NK-92 (cell line): ENCODE results near the gene SLC39A11.

Source experiments
- DNase-seq: peaks from one replicate; lab custom pipeline; 2025; ENCODE audit not compliant: unreplicated experiment; lab: John Stamatoyannopoulos, UW

SLC39A11 gene

DNA sequence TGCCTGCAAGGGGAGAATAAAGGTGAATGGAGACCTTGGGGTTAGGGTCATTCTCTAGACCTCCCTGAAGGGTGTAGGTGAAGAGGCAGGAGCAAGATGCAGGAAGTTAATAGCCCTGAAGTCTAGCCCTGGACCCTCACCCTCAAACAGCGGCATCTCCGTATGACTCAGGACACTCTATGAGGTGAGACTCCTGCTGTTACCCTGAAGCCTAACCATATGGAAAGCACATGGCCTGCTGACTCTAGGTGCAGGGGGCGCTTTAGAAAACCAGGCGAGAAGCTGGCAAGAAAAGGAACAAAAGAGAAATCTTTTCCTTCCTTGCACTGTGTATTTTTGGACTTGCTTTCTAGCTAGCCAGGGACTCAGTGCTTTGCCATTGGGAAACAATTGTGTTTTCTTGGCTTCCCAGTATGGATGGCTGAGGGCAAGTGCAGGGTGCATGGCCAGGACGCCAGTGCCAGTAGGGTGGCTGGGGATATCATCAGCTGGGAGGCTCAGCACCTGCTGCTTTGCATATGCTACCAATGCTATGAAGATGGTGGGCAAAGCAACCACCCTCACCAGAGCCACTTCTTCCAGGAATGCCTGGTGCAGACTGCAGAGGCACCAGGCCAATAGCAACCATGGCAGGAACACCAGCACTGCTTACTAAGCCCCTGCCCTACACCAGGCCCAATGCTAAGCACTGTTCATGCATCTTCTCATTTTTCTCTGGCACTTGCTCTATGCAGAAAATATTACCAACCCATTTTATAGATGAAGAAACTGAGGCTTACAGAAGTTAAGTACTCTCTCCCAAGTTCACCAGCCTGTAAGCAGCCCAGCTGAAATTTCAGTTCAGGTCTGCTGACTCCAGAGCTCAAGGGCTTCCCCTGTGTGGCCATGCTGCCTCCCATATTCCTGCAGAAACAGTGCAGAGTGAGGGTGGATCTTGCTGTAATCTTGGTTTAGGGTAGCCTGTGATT is 425.1 kb downstream of the SLC39A11 start:
- DNase-seq: no peak

DNA sequence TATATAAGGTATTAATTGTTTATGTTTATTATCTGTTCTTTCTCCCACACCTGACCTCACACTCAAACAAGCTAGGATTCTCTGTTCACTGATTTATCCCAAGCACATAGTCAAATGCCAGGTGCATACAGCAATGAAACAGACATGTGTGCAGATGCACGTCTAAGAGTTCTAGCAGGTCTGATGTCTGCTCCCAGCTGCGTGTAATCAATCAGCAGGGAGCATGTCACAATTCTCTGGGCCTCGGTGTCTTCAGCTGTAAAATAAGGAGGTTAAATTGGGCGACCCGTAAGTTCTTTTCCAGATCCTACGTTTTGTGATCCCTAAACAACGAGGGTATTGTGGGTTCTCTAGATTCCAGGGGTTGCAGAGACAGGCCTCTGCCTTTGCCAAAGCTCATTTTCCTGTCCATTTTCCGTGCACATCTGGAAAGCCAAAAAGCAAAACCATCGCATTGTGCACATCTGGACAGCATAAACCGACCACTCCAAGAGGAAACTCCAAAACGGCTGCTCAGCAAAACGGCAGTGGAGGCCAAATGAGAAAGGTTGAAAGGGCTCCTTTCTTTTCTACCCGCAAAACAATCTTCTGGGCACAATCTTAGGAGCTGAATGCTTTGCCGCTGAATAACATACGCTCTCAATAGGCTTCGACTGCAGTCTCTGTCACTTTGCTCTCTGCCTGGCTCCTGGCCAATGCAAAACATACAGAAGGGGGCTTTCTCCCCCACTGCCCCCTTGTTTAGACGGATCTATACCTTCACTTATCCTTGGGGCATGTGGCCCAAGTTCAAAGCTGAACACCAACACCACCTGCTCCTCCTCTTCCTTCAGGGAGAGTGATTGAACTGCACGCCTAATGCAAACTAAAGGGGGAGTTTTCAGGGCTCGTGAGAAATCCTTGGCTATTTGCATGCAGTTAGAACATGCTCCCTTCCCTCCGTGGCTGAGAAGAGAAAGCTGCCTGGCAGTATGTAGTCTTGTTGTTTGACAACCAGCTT is 426.3 kb downstream of the SLC39A11 start:
- DNase-seq: no peak

DNA sequence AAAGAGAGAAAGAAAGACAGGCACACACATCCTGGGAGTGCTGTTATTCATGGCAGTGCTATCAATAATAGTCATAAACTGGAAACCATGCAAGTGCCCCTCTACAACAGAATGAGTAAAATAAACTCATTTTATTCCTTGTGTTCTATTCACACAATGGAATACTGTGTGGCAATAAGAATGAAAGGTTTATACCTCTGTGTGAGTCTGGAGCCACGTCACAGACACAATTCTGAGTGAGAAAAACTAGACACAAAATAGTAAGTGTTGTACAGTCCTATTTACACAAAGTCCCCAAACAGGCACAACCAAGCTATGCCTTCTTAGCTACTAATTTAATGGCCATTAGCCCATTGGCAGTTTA is 429.7 kb downstream of the SLC39A11 start:
- no peak for DNase-seq

DNA sequence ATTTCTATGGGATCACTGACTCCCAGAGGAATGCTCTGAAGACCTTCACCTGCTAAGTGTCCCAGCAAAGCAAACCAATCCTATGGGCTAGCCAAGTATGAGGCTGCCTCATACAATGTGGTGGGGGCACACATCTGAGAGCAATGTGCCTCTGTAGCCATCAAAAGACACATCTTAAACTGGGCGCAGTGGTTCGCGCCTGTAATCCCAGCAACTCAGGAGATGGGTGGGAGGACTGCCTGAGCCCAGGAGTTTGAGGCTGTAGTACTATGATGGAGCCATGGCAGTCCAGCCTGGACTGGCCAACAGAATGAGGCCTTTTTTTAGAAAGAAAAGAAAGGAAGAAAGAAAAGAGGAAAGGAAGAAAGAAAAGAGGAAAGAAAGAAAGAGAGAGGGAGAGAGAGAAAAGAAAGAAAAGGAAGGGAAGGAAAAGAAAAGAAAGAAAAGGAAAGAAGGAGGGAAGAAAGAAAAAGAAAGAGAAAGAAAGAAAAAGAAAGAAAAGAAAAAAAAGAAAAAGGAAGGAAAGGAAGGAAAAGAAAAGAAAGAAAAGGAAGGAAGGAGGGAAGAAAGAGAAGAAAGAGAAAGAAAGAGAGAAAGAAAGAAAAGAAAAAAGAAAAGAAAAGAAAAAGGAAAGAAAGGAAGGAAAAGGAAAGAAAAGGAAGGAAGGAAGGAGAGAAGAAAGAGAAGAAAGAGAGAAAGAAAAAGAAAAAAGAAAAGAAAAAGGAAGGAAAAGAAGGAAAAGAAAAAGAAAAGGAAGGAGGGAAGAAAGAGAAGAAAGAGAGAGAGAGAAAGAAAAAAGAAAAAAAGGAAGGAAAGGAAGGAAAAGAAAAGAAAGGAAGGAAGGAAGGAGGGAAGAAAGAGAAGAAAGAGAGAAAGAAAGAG is 430.3 kb downstream of the SLC39A11 start:
- no peak for DNase-seq

DNA sequence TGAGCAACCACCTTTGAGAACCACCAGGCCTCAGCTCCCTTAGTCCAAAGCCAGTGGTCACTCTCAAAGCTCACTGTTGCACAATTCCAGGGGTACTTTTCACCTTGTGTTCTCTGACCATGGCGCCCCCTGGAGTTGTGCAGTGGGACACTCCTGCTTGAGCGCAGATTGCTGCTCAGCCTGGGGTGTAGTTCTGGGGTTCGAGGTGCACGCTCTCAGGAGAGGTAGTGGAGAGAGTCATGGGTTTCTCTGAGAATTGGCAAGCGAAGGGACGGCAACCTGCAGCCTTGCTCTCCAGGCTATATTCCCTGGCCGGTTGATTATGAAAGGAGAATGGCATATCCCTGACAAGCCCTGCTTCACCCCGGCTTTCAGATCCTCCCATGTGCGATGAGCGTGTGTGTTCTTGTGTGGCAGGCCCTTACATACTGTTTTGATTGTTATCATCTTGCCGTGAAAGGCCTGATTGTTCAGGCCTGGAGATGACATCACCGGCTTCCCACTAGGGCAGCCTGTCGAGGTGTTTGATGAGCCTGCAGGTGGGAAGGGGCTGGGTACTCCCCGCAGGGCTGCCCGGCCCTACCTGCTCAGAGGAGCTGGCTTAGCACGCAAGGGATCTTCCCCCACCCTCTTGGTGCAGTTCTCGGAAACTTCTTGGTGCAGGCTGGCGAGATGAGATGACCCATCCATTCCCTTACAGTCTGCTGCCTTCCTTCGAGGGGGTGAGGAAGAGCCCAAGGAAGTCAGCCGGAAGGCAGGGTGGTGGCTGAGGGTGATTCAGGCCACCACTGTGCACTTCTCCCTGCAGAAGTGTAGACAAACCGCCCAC is 431.2 kb downstream of the SLC39A11 start:
- DNase-seq: no peak

DNA sequence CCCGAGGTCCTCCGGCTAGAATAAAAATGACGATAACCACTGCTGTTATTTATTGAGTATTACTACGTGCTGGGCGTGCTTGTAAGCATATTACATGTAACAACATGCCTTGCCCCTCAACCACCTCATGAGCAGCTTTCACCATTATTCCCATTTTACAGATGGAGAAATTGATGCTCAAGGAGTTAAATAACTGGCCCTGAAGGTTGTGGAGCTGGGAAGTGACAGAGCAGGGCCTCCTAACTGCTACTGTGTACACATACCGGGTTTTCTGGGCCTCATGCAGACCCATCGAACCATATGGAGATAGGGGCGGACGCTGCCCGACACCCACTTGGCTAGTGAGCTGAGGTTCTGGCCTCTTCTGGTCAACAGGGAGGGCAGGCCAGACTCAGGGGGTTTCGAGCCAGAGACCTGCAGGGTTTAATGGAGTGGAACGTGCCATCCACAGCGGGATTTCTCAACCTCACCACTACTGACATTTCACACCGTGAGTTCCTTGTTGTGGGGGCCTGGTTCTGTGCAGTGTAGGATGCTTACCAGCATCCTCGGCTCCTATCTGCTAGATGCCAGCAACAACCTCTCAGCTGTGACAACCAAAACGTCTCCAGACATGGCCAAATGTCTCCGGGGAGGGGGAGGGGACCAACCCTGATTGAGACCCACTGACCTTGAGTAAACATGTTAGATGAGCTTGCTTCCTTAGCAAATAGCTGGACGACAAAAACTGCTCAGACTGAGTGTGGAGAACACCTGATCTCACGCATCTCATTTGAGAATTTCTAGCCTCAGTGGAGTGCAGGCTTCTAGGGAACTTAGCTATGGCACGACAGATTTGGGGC is 432.0 kb downstream of the SLC39A11 start:
- DNase-seq: no peak

DNA sequence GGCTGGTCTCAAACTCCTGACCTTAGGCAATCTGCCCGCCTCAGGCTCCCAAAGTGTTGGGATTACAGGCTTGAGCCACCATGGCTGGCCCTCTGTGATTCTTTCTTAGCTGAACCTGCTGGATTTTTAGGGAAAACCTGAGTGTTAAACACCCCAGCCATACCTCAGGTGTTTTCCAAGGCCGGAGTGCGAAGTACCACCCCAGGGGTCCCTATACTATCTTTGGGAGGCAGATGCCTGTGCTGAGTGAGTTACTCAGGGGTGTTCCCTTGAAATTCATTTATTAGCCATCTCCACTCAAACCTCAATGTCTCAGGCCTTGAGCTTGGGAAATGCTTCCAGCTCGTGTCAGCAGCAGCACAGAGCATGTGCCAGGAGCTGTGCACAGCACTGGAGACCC is 432.7 kb downstream of the SLC39A11 start:
- no peak for DNase-seq

DNA sequence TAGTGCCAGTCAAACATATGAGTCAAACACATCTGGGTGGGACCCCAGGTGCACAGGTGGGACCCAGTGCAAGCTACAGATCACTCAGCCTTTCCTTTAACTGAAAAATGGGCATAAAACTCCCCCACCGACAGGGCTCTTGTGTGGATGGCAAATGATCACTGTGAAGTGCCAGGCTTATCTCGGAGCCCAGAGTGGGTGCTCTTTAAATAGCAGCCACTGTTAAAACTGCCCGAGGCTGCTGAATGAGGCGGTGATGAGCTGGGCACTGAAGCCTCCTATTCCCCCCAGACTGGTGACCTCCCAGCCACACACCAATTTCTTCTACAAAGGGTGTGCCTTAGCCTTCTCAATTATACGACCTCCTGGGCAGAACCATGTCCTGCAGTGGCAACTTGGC is 433.8 kb downstream of the SLC39A11 start:
- no peak for DNase-seq

DNA sequence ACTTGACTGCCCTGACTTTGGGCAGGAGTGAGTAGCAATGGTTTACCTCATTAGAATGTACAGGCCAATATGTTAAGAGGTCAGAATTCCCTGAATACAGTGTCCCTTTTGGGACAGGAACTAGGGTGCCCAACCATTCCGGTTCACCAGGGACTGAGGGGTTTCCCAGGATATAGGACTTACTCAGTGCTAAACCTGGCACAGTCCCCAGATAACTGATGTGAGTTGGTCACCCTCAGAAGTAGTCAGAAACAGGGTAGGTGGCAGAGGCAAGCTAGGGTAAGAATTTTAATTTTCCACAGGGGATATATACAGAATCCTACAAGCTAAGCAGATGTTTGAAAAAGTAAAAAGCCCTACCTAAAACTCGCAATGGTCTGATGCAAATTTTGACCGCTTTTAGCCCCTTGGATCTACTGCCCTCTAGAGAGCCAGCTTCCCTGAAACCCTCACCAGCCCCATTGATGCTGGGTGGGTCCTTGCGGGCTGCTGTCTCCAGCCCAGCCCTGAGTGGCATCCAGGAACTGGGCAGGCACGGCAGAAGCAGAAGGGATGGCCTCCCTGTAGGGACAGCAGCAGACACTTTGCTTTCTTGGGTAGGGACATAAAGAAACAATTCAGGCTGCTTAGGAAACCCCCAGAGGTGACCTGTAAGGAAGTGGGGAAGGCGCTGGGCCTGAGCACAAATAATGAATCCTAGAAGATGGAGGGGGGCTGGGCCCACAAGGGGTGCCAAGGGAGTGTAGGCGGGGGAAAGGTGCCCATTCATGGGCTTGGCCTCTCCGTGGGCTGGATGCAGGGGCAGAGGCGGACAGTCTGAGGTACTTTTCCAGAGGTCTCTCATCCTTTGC is 434.8 kb downstream of the SLC39A11 start:
- no peak for DNase-seq

DNA sequence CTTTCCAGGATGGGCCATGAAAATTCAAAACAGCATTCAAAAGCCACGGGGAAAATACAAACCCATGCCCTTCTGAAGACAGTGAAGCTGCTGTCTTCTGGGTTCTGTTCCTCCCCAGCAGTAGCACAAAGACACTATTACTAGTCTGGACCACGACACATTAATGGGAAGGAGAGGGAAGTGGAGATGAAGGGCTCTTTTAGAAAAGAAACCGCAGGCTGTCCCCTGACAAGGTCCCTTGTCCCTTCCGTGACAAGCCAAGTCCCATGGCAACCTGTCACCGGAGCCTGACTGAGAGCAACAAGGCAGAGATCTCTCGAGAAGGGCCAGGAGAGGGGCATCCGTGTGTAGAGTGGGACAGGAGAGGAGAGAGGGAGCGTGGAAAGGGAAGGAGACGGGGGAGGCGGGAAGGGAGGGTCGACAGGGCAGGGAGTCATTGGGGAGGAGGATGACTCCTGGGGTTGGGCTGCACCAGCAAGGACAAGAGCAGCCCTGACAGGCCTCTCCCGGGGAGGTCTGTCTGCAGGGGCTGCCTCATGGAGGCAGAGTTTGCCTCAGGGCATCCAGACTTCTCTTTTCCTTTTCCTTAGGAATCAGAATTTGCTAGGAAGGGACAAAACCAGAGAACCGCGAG is 436.2 kb downstream of the SLC39A11 start:
- no peak for DNase-seq

DNA sequence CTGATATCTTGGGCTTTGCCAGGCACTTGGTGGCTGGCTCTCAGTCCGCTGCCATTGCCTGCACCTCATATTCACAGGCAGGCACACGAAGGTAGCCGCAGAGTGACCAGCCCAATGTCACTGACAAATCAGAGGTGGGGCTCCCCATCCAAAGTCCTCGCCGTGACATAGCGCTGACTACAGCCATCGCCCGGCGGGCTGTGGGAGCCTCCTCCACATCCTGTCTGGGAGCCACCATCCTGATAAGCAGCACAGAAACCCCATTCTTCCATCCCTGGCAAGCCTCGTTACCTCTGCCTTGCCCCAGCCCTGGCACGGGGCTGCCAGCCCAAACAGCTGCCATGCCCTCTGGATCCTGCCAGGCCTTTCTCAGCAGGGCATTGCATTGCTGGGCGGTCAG is 437.8 kb downstream of the SLC39A11 start:
- DNase-seq: no peak

DNA sequence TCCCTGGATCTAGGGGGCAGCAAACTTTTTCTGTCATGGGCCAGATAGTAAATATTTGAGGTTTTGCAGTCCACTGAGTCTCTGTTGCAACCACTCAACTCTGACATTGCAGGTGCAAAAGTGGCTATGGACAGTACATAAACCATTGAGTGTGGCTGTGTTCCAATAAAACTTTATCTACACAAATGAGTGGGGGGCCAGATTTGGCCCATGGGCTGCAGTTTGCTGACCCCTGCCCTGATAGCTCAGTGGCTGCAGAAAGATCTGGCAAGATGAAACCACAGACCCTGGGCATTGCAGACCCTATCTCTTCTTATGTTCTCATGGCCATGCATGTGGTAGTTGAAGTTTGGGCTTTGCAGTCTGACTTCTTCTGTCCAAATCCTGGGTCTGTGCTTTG is 440.5 kb downstream of the SLC39A11 start:
- DNase-seq: no peak

DNA sequence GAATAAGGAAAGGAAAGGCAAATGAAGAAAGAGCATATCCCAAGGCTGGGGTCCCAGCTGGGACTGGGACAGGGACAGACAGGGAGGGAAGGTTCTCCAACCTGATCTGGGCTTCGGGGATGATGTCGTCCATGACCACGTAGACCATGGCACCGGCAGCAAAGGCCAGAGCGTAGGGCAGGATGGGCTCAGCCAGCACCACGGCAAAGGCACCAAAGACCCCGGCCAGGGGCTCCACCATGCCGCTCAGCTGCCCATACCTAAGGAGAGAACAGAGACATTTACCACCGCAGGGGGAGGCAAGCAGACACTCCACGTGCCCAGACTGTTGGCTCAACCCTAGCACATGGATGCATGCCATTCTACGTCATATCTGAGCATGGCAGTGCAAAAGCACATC is 443.8 kb downstream of the SLC39A11 start:
- no peak for DNase-seq

DNA sequence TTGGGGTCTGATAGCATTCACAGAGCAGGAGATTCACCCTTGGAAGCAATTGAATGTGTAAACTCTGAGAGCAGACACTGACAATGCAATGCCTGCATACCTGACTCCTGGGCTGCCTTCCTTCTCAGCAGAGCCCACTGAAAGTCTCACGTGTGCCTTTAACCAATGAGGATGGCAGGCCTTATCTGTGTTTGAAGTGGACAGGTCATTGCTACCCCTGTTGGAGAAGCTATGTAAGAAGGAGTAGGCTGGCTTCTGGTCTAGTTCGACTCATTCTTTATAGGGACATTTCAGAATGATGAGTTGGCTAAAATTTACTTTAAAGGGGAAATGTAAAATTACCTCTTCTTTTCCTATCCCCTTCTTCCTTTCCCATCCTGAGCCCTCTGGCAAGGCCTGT is 446.3 kb downstream of the SLC39A11 start:
- no peak for DNase-seq

DNA sequence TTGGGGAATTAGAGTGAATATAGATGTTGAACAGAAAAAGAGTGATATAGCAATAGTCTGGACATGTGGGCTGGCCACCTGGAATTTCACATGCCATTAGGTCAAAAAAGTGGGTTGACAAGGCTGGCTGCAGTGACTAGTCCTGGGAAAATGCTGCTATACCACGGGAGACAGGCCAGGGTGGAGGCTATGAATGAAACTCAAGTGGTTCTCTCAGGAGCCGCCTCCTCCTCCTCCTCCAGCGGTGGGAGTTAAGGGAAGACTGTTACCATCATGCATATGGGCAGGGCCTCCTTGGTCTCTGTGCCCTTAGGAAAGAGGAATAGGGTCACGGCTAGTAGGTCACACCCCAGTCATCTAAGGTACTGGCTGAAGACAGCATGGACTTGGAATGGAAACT is 448.0 kb downstream of the SLC39A11 start:
- no peak for DNase-seq

DNA sequence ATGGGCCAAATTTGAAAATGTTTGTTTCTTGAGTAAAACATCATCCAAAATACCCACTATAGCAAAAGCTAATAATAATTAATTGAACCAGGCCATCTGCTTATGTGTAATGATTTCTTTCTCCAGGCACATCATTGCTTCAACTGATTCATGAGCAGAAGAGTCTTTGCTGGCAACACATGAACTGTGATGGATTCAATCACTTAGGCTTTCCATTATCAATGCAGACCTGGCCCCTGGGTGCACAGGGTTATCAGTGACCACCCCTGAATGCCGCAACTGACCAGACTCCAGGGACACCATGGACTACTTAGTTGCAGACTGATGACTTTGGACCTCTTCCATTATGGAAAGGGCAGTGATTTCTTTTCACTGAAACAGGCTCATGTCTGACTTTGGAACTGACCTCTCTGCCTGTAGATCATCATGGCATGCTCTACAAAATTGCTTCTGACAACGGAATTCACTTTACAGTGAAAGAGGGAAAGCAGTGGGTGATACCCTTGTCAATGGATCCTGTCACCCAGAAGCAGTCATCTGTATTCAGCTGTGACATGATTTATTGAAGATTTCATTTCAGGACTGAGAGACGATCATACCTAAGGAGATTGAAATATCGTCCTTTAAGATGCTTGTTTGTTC is 448.8 kb downstream of the SLC39A11 start:
- DNase-seq: no peak

DNA sequence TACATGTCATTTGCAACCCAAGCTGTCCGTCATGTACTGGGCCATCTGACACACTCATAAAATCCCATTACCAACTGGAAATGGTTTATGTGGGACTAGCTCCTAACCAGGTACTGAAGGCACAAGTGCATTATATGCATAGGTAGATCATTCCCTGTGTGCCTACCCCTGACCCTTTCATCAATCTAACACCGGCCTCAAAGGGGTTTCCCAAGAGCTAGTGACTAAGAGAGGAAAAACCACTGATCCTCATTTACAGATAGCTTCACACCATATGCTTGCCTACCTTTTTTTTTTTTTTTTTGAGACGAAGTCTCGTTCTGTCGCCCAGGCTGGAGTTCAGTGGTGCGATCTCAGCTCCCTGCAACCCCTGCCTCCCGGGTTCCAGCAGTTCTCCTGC is 449.8 kb downstream of the SLC39A11 start:
- DNase-seq: no peak
